ENCODE data around the gene MOB4.

Gene MOB4

DNA sequence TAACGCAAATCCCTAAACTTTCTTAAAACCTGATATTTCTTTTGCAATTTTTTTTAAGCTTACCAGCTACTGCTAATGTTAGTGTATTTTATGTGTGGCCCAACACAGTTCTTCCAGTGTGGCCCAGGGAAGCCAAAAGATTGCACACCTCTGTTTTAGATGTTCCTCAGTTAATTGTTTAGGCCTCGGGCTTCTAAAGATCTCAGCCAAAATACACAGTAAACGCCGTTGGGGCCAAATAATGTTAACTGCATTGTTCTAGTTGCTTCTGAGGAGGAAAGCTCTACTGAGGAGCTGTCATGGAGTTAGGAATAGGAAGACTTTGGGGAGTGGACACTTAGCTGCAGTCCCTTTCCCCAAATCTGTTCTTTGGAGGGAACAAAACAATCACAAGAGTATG is 13.7 kb upstream of the MOB4 start:
- TF ChIP-seq POLR2AphosphoS5 (IDR thresholded peaks at IDR 0.05; ENCODE audit: low read depth, low read length) (no peak), SIN3A (IDR thresholded peaks at IDR 0.05; ENCODE audit: borderline replicate concordance, insufficient read depth, low read length) (no peak), FOXP2 (optimal IDR thresholded peaks at IDR 0.05; ENCODE audit: borderline replicate concordance, extremely low read depth, extremely low read length, insufficient read depth) (no peak), TAF1 (IDR thresholded peaks at IDR 0.05; ENCODE audit: borderline replicate concordance, insufficient read depth, low read length) (no peak)
- TF ChIP-seq, protein P1, sequence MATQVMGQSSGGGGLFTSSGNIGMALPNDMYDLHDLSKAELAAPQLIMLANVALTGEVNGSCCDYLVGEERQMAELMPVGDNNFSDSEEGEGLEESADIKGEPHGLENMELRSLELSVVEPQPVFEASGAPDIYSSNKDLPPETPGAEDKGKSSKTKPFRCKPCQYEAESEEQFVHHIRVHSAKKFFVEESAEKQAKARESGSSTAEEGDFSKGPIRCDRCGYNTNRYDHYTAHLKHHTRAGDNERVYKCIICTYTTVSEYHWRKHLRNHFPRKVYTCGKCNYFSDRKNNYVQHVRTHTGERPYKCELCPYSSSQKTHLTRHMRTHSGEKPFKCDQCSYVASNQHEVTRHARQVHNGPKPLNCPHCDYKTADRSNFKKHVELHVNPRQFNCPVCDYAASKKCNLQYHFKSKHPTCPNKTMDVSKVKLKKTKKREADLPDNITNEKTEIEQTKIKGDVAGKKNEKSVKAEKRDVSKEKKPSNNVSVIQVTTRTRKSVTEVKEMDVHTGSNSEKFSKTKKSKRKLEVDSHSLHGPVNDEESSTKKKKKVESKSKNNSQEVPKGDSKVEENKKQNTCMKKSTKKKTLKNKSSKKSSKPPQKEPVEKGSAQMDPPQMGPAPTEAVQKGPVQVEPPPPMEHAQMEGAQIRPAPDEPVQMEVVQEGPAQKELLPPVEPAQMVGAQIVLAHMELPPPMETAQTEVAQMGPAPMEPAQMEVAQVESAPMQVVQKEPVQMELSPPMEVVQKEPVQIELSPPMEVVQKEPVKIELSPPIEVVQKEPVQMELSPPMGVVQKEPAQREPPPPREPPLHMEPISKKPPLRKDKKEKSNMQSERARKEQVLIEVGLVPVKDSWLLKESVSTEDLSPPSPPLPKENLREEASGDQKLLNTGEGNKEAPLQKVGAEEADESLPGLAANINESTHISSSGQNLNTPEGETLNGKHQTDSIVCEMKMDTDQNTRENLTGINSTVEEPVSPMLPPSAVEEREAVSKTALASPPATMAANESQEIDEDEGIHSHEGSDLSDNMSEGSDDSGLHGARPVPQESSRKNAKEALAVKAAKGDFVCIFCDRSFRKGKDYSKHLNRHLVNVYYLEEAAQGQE (IDR thresholded peaks at IDR 0.05; ENCODE audit: insufficient read depth in 1 of 2, low read depth in 2 of 2, low read length in 2 of 2): no peak

DNA sequence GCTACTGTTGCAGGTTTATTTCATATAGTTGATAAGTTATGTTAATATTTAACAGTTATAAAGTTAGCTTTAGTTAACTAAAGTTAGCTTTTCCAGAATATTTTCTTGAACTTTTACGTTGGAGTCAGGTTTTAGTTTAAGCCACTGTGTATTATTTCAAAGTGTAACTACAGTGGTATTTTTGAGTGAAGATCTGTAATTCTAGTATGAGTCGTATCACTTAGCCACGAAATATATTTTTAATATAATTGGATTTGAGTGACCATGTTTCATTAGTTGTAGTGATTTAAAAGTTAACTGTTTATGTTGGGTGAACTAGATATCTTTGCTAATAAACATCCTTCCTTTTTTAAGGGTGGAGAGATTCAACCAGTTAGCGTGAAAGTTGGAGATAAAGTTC is 13.2 kb upstream of the MOB4 start:
- no peak for TF ChIP-seq FOXP2 (optimal IDR thresholded peaks at IDR 0.05; ENCODE audit: borderline replicate concordance, extremely low read depth, extremely low read length, insufficient read depth)
- no peak for TF ChIP-seq SIN3A (IDR thresholded peaks at IDR 0.05; ENCODE audit: borderline replicate concordance, insufficient read depth, low read length)
- no peak for TF ChIP-seq POLR2AphosphoS5 (IDR thresholded peaks at IDR 0.05; ENCODE audit: low read depth, low read length)
- TF ChIP-seq, protein P1 (IDR thresholded peaks at IDR 0.05; ENCODE audit: insufficient read depth in 1 of 2, low read depth in 2 of 2, low read length in 2 of 2): no peak
- no peak for TF ChIP-seq TAF1 (IDR thresholded peaks at IDR 0.05; ENCODE audit: borderline replicate concordance, insufficient read depth, low read length)

DNA sequence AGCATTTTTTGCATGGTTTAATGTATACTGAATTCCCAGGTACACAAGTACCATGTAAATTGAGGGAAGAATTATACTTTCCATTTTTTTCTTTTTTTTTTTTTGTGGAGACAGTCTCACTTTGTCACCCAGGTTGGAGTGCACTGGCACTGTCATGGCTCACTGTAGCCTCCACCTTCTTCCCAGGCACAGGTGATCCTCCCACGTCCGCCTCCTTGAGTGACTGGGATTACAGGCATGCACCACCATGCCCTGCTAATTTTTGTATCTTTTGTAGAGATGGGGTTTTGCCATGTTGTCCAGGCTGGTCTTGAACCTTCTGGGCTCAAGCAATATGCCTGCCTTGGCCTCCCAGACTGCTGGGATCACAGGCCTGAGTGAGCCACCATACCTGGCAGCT is 11.9 kb upstream of the MOB4 start:
- TF ChIP-seq, protein P1 (IDR thresholded peaks at IDR 0.05; ENCODE audit: insufficient read depth in 1 of 2, low read depth in 2 of 2, low read length in 2 of 2): no peak
- TF ChIP-seq FOXP2 (optimal IDR thresholded peaks at IDR 0.05; ENCODE audit: borderline replicate concordance, extremely low read depth, extremely low read length, insufficient read depth): no peak
- no peak for TF ChIP-seq TAF1 (IDR thresholded peaks at IDR 0.05; ENCODE audit: borderline replicate concordance, insufficient read depth, low read length)
- TF ChIP-seq SIN3A (IDR thresholded peaks at IDR 0.05; ENCODE audit: borderline replicate concordance, insufficient read depth, low read length): no peak
- TF ChIP-seq POLR2AphosphoS5 (IDR thresholded peaks at IDR 0.05; ENCODE audit: low read depth, low read length): no peak

DNA sequence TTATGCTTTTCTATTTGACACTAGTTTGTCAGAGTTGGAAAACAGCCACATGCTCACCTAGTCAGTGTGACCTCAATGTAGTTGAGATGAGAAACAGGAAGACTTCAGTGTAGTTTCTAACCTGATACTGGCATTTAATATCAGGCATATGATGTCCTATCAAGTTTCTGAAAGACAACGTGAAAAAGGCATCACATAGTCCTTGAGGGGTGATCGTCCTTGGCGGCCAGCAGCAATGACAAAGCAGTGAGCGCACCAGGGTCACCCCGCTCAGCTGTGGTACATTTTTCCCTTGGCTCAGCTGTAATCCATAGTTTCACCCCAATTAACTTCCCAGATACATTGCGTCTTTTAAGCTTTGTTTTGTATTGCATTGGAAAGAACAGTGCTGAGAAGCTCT is 11.4 kb upstream of the MOB4 start:
- TF ChIP-seq, protein P1 (IDR thresholded peaks at IDR 0.05; ENCODE audit: insufficient read depth in 1 of 2, low read depth in 2 of 2, low read length in 2 of 2): no peak
- TF ChIP-seq SIN3A (IDR thresholded peaks at IDR 0.05; ENCODE audit: borderline replicate concordance, insufficient read depth, low read length) (no peak), FOXP2 (optimal IDR thresholded peaks at IDR 0.05; ENCODE audit: borderline replicate concordance, extremely low read depth, extremely low read length, insufficient read depth) (no peak), POLR2AphosphoS5 (IDR thresholded peaks at IDR 0.05; ENCODE audit: low read depth, low read length) (no peak), TAF1 (IDR thresholded peaks at IDR 0.05; ENCODE audit: borderline replicate concordance, insufficient read depth, low read length) (no peak)

DNA sequence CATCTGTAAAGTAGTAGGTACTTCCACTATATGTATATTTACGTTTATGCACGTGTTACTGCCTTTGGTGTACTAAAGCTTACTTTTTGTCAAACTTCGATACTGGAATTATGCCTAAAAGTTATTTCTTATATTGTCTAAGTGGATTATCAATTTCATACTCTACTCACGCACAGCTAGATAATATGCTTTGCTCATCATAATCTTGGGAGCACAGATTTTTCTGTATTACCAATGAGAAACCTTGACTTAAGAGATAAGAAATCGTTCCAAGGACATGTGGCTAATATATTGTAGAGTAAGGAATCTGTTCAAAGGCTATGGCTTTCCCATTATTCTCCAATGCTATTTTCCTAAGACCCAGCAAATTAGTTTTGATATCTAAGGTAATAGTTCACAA is 9.2 kb upstream of the MOB4 start:
- TF ChIP-seq TAF1 (IDR thresholded peaks at IDR 0.05; ENCODE audit: borderline replicate concordance, insufficient read depth, low read length) (no peak), POLR2AphosphoS5 (IDR thresholded peaks at IDR 0.05; ENCODE audit: low read depth, low read length) (no peak), SIN3A (IDR thresholded peaks at IDR 0.05; ENCODE audit: borderline replicate concordance, insufficient read depth, low read length) (no peak), FOXP2 (optimal IDR thresholded peaks at IDR 0.05; ENCODE audit: borderline replicate concordance, extremely low read depth, extremely low read length, insufficient read depth) (no peak)
- TF ChIP-seq, protein P1 (IDR thresholded peaks at IDR 0.05; ENCODE audit: insufficient read depth in 1 of 2, low read depth in 2 of 2, low read length in 2 of 2): no peak
